HUES6 (cell line): Measurements from ENCODE around the gene GOLGA7B.

Source experiments
- H3K27ac ChIP-seq: 2 replicates; pipeline ENCODE4 v1.7.0; 2013; ENCODE audit warnings: low read depth, mild to moderate bottlenecking, low read length, inconsistent platforms
- H3K27me3 ChIP-seq: 2 replicates; pipeline ENCODE4 v1.6.1; 2013; ENCODE audit warnings: low read length; ENCODE audit not compliant: control insufficient read depth, insufficient read depth
- H3K36me3 ChIP-seq: 2 replicates; pipeline ENCODE4 v1.6.1; 2013; ENCODE audit warnings: low read length; ENCODE audit not compliant: control insufficient read depth, insufficient read depth
- H3K4me1 ChIP-seq: 2 replicates; pipeline ENCODE4 v1.6.1; 2013; ENCODE audit warnings: low read length; ENCODE audit not compliant: control insufficient read depth, insufficient read depth
- H3K4me3 ChIP-seq: 2 replicates; pipeline ENCODE4 v1.5.1; 2013; ENCODE audit warnings: low read depth, low read length
- H3K9ac ChIP-seq: one replicate; pipeline ENCODE4 v1.6.1; 2013; ENCODE audit warnings: mild to moderate bottlenecking, low read length
- H3K9me3 ChIP-seq: 2 replicates; pipeline ENCODE4 v1.6.1; 2013; ENCODE audit warnings: low read depth, low read length; ENCODE audit not compliant: control insufficient read depth, insufficient read depth

The GOLGA7B gene

GRCh38 chr10:97911217-97911616 lies 61.6 kb downstream of the GOLGA7B start:
- no peak overlapping the region for H3K9ac ChIP-seq
- no peaks in the 10 kb centered on the region for H3K9me3 ChIP-seq
- H3K36me3 ChIP-seq = no peaks in the 10 kb centered on the region
- no peak overlapping the region for H3K4me3 ChIP-seq
- H3K27me3 ChIP-seq = peaks cover 26% of the 10 kb centered on the region; the same call in 1 of the 2 replicates
- no peak overlapping the region for H3K27ac ChIP-seq
- peaks cover 4% of the 10 kb centered on the region; the same call in 1 of the 2 replicates for H3K4me1 ChIP-seq

- Histone ChIP-seq H3K4me1 (peaks cover 4% of the 10 kb centered on the region; the same call in 1 of the 2 replicates), H3K27ac (no peak overlapping the region), H3K9me3 (no peaks in the 10 kb centered on the region), H3K36me3 (no peaks in the 10 kb centered on the region), H3K27me3 (peaks cover 44% of the 10 kb centered on the region; the same call in 1 of the 2 replicates), H3K4me3 (no peak overlapping the region), H3K9ac (no peak overlapping the region)
Measured at GRCh38 chr10:97913193-97913592, 63.5 kb downstream of the GOLGA7B start.

GRCh38 chr10:97913614-97914013 lies 64.0 kb downstream of the GOLGA7B start:
- H3K27me3 ChIP-seq = peaks cover 44% of the 10 kb centered on the region; the same call in 1 of the 2 replicates
- no peaks in the 10 kb centered on the region for H3K36me3 ChIP-seq
- no peak overlapping the region for H3K9ac ChIP-seq

GRCh38 chr10:97914171-97914836 lies 64.7 kb downstream of the GOLGA7B start:
- no peaks in the 10 kb centered on the region for H3K36me3 ChIP-seq
- no peaks in the 10 kb centered on the region for H3K9me3 ChIP-seq
- H3K4me1 ChIP-seq = peaks cover 4% of the 10 kb centered on the region; the same call in 1 of the 2 replicates
- no peak overlapping the region for H3K9ac ChIP-seq
- H3K4me3 ChIP-seq = no peak overlapping the region
- no peak overlapping the region for H3K27ac ChIP-seq
- H3K27me3 ChIP-seq = peaks cover 47% of the 10 kb centered on the region; the same call in 1 of the 2 replicates

More at GRCh38 chr10:97913614-97914013, 64.0 kb downstream of the GOLGA7B start:
- Histone ChIP-seq H3K9me3 (no peaks in the 10 kb centered on the region), H3K4me1 (peaks cover 4% of the 10 kb centered on the region; the same call in 1 of the 2 replicates), H3K27ac (no peak overlapping the region), H3K4me3 (no peak overlapping the region)

- peaks cover 49% of the 10 kb centered on the region; the same call in 1 of the 2 replicates for H3K27me3 ChIP-seq
Measured at GRCh38 chr10:97914837-97915211, 65.2 kb downstream of the GOLGA7B start.

DNA sequence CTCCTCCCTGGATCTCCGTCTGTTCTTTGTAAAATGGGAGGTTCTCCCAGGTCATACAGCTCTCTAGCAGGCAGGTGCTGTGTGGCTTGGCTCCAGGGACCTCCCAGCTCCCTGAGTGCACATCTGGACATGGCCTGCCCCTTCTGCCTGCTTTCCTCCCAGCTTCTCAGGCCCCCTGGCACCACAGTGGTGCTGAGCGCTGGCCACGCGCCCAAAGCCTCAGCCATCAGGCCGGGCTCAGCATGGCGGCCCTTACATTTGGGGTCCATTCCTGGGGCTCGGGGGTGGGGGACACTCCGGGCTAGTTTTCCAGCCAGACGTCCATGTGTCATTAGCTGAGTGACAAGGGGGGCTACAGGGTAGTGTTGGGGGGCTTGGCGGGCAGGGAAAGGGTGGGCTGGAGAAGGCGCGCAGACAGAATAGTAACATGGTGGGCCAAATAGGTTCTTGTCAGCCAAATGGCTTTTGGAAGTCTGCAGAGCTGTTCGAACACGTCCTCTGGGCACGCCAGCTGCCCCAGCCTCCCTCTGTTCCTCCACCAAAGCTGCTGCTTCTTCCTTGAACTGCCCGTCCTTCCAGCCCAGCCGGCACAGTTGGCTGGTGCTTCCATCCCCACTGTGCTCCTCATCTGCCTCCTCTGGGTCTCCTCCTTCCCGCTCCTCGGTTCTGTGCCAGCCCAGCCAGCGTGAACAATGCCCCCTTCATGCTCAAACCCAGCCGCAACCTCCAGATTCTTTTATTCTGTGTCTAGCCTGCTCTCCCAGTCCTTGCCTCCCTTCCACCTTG lies 65.9 kb downstream of the GOLGA7B start:
- Histone ChIP-seq H3K4me3 (no peak overlapping the region), H3K4me1 (peaks cover 4% of the 10 kb centered on the region; the same call in 1 of the 2 replicates), H3K27me3 (peaks cover 49% of the 10 kb centered on the region; the same call in 1 of the 2 replicates), H3K9me3 (no peaks in the 10 kb centered on the region), H3K9ac (no peak overlapping the region), H3K36me3 (no peaks in the 10 kb centered on the region), H3K27ac (no peak overlapping the region)

More at GRCh38 chr10:97914837-97915211, 65.2 kb downstream of the GOLGA7B start:
- peaks cover 4% of the 10 kb centered on the region; the same call in 1 of the 2 replicates for H3K4me1 ChIP-seq
- no peak overlapping the region for H3K4me3 ChIP-seq
- no peaks in the 10 kb centered on the region for H3K9me3 ChIP-seq
- H3K36me3 ChIP-seq = no peaks in the 10 kb centered on the region
- no peak overlapping the region for H3K9ac ChIP-seq
- no peak overlapping the region for H3K27ac ChIP-seq

DNA sequence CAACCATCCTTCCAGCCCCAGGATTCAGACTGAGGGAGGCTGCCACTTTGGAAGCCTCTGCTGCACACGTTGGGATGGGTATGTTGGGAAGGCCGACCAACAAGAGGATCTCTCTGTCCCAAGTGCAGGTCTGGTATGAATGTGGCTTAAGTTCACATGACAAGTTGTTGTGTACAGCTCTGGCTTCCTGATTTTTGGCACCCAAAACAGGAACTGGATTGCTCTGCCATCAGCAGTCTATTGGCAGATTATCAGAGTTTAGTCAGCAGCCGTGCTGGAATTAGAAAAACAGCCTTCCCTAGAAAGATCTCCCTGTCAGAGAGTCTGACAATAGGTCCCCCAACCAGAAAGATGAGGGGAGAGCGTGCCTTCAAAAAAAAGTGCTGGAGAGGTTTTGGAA lies 66.9 kb downstream of the GOLGA7B start:
- H3K27ac ChIP-seq = no peak overlapping the region
- H3K9me3 ChIP-seq = no peaks in the 10 kb centered on the region
- H3K4me3 ChIP-seq = no peak overlapping the region
- H3K36me3 ChIP-seq = no peaks in the 10 kb centered on the region
- H3K27me3 ChIP-seq = peaks cover 49% of the 10 kb centered on the region; the same call in 1 of the 2 replicates
- H3K9ac ChIP-seq = no peak overlapping the region
- peaks cover 4% of the 10 kb centered on the region; the same call in 1 of the 2 replicates for H3K4me1 ChIP-seq

DNA sequence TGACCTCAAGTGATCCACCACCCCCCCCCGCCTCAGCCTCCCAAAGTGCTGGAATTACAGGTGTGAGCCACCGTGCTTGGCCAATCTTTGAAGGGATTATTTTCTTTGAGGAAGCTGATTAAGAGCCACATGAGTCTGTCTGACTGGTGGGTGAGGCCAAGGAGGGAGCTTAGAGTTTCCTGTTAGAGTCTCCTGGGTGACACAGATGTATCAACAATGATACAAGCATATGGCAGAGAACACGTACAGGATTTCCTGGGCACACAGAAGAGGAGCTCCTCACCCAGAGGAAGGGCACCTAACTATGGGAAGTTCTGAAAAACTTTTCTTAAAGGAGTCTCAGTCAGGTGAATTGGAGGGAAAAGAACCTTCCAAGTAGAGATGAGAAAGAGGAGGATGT lies 69.4 kb downstream of the GOLGA7B start:
- H3K27ac ChIP-seq = no peak overlapping the region
- no peak overlapping the region for H3K9ac ChIP-seq
- H3K9me3 ChIP-seq = no peaks in the 10 kb centered on the region
- no peaks in the 10 kb centered on the region for H3K36me3 ChIP-seq
- H3K4me3 ChIP-seq = no peak overlapping the region
- peaks cover 51% of the 10 kb centered on the region; the same call in 1 of the 2 replicates for H3K27me3 ChIP-seq
- H3K4me1 ChIP-seq = peaks cover 4% of the 10 kb centered on the region; the same call in 1 of the 2 replicates

DNA sequence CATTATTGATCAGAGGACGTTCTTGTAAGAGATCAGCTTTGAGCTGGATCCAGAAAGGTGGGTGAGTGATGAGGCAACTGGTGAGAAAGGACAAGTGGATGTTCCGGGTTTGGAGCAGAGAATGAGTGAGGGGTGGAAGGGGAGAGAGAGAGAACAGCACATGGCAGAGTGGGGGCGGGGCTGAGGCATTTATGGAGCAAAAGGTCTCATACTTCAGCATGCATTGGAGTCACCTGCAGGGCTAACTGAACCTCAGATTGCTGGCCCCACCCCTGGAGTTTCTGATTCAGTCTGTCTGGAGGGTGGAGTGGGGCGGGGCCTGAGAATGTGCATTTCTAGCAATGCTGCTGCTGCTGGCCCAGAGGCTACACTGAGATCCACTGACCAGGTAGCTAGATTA lies 71.2 kb downstream of the GOLGA7B start:
- H3K4me3 ChIP-seq = no peak overlapping the region
- H3K9me3 ChIP-seq = no peaks in the 10 kb centered on the region
- peaks cover 45% of the 10 kb centered on the region; the same call in 1 of the 2 replicates for H3K27me3 ChIP-seq
- no peak overlapping the region for H3K9ac ChIP-seq
- H3K36me3 ChIP-seq = no peaks in the 10 kb centered on the region
- H3K27ac ChIP-seq = no peak overlapping the region
- no peaks in the 10 kb centered on the region for H3K4me1 ChIP-seq
